IMR-90 (cell line): ENCODE measurements around the gene RERE.

Experiments used
- BHLHE40 ChIP-seq: fragments of 150-350 bp; IDR thresholded peaks from 2 replicates; pipeline ENCODE4 v1.6.1; 2016; ENCODE audit warnings: mild to moderate bottlenecking, low read depth, low read length
- CEBPB ChIP-seq: IDR thresholded peaks from 2 replicates; pipeline ENCODE4 v1.6.1; 2012; ENCODE audit warnings: low read depth, low read length, improper control_type of control experiment
- MAFK ChIP-seq: IDR thresholded peaks from 2 replicates; pipeline ENCODE4 v1.6.1; 2012; ENCODE audit warnings: low read depth, low read length, improper control_type of control experiment
- MXI1 ChIP-seq: IDR thresholded peaks from 2 replicates; pipeline ENCODE4 v1.6.1; 2012; ENCODE audit warnings: low read depth, mild to moderate bottlenecking, low read length, moderate library complexity, borderline replicate concordance
- POLR2A ChIP-seq: IDR thresholded peaks from 2 replicates; pipeline ENCODE4 v1.6.1; 2012; ENCODE audit warnings: mild to moderate bottlenecking, low read depth, low read length
- RFX5 ChIP-seq: IDR thresholded peaks from 2 replicates; pipeline ENCODE4 v1.8.0; 2012; ENCODE audit warnings: low read depth, mild to moderate bottlenecking, low read length, moderate library complexity
- SMC3 ChIP-seq: fragments of 150-350 bp; IDR thresholded peaks from 2 replicates; pipeline ENCODE4 v1.6.1; 2016; ENCODE audit warnings: low read depth, mild to moderate bottlenecking, antibody characterized with exemption, low read length, moderate library complexity
- TF ChIP-seq, protein P1 (sequence below): conservative IDR thresholded peaks from 2 replicates; pipeline ENCODE4 v1.5.1; 2012; ENCODE audit warnings: mild to moderate bottlenecking, low read depth, low read length, improper control_type of control experiment

DNA sequence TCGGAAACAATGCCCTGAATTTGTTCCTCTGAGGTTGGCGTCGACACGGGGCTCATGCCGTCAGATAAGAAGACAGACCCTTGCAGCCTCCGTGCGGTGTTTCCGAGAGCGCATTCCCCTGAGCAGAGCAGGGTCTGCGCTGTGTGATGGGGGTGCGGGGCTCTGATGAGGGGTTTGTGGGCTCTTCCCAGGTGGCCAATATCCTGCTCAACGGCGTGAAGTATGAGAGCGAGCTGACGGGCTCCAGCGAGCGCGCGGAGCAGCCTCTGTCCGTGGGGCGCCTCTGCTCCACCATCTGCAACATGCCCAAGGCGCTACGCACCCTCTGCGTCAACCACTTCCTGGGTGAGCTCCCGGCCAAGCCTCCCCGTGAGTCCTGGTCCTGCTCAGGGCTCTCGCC lies 482.2 kb downstream of the RERE start:
- TF ChIP-seq, protein P1, sequence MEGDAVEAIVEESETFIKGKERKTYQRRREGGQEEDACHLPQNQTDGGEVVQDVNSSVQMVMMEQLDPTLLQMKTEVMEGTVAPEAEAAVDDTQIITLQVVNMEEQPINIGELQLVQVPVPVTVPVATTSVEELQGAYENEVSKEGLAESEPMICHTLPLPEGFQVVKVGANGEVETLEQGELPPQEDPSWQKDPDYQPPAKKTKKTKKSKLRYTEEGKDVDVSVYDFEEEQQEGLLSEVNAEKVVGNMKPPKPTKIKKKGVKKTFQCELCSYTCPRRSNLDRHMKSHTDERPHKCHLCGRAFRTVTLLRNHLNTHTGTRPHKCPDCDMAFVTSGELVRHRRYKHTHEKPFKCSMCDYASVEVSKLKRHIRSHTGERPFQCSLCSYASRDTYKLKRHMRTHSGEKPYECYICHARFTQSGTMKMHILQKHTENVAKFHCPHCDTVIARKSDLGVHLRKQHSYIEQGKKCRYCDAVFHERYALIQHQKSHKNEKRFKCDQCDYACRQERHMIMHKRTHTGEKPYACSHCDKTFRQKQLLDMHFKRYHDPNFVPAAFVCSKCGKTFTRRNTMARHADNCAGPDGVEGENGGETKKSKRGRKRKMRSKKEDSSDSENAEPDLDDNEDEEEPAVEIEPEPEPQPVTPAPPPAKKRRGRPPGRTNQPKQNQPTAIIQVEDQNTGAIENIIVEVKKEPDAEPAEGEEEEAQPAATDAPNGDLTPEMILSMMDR = no peak
- TF ChIP-seq SMC3 (no peak), POLR2A (no peak), CEBPB (no peak), MAFK (no peak), RFX5 (no peak), MXI1 (no peak), BHLHE40 (no peak)
